GM20431 (cell line): Measurements from ENCODE around the gene CUEDC2.

ENCODE experiments used
- in situ Hi-C: fragments of 300-500 bp; cut with MseI, MboI; formaldehyde crosslinking; loops from one replicate; pipeline ENCODE4 v1.15.0; 2020; ENCODE audit warnings: low sequenced_read_pairs; ENCODE audit not compliant: unreplicated experiment

CUEDC2 gene

DNA sequence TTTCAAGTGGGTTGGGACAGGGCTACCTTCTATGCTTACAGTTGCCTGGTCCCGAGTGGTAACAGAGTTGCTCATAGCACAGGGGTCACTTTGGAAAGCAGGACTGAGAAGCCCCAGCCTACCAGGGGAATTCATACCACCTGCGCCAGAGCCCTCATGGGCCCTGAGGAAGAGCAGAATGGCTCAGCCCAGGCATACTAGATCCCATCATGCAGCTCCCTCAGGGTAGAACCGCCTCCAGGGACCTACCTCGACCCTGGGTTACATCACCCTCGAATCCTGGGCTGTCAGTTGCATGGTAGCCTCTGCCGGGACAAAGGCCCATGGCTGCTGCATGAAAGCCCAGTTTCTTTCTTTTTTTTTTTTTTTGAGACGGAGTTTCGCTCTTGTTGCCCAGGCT is 2.9 kb downstream of the CUEDC2 start:
- in situ Hi-C loops = no loop called here

DNA sequence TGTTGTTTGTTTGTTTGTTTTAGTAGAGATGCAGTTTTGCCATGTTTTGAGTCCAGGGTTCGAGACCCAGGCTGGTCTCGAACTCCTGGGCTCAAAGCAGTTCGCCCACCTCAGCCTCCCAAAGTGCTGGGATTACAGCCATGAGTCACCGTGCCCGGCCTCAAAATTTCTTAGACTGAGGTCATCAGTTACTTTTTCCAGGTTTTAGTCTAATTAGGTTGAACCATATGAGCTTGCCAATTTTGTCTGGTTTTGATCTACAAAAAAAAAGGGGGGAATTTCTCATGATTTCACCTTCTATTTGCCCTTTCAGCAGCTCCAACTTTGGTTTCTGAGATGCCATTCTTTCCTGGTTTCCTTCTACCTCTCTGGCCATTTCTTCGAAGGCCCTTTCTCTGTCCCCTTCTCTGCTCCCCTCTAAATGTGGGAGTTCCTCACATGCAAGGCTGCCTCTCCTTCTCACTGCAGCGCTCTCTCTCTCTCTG is 5.5 kb downstream of the CUEDC2 start:
- in situ Hi-C loops = no loop called here

DNA sequence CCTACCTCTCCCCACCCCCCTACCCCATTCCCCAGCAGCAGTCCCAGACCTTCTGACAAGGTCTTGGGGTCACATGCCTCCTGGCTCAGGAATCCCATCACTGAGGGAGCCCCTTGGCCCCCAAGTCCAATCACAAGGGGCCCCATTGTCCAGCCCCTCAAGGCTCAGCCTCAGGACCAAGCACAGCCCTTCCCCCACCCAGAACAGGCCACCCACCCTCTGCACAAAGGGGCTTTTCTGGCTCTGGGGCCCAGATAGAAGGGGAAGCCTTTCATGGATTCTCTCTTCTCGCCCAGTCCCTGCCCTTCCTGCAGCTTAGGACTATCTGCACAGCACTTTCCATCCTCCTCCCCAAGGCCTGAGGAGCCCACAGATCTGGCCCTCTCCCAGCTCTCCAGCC is 6.9 kb downstream of the CUEDC2 start:
- in situ Hi-C loops = no loop called here

DNA sequence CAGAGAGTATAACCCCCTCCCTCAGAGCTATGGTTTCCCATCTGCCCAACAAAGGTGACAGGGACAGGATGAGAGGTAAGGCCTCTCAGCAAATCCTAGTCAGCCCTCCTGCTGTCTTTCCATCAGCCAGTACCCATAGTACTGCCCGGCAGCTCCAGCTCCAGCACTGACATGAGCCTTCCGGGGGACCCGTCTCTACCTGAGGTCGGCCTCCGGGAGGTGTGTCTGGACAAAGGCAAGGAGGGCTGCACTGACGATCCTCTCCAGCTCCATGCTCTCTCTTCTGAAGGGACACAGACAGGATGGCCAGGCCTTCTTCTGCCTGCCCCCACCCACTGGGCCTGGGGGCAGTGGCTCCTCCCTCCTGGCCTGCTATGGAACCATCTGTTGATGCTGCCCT is 7.5 kb downstream of the CUEDC2 start:
- in situ Hi-C loops = no loop called here

DNA sequence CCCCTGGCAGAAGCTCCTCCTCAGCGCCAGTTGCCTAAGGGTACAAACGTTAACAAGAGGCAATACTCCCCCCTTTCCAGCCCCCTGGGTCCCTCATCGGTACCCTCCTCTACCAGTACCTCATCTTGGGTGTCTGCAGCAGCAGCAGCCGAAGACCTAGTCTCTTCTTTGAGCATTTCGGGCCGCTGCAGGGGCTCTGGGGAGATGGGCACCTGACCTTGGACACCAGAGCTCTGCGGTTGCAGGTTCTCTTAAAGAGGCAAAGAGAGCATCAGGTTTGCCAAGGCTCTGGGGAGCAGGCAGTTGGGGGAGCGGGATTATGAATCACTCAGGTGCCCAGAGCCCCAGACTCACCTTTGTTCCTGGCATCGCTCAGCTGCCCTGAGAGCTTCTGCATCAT is 8.2 kb downstream of the CUEDC2 start:
- in situ Hi-C loops = no loop called here

DNA sequence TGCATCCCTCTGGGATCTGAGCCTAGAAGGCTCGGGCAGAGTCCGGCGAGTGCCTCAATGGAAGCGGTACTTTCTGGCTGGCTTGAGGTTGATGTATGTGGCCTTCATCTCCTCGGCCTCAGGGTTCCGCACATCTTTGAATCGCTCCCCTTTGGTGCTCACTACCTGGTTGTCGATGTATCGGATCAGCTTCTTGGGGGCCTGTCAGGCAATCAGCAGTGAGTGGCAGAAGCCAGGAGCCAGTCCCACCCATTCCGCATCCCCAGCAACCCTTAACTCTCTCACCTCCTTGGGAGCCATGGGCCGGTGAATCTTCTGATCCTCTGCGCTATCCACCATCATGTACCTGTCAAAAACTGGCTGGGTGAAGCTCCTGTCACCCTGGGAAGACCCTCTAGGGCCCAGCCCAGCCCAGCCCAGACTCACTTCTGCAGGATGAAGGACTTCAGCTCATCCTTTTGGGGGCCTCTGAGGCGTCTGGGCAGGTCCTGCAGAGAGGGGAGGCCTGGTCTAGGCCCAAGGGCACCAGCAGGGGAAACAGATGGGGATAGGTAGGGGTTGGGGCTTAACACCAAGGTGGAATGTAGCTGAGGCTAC is 8.9 kb downstream of the CUEDC2 start:
- in situ Hi-C loops = no loop called here

DNA sequence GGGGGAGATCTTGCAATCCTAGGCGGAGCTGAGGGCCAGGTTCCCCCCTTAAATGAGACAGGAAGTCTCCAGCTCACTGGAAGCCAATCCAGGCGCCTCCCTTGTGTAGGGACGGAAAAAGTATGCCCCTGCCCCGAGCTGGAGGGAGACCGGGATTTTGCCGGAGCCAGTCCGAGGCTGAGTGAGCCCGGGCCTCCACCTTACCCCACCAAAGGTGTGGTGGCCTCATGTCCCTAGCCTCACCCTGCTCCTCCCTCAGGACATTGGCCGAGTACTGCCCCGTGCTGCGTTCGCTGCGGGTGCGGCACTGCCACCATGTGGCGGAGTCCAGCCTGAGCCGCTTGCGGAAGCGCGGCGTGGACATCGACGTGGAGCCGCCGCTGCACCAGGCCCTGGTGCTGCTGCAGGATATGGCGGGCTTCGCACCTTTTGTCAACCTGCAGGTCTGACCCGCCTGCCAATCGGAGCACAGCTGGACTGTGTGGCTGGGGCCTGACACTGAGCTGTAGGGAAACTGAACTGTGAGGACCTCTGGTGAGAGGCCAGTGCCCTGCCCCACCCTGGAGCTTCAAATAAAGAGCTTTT is 9.7 kb downstream of the CUEDC2 start:
- in situ Hi-C loops = no loop called here

DNA sequence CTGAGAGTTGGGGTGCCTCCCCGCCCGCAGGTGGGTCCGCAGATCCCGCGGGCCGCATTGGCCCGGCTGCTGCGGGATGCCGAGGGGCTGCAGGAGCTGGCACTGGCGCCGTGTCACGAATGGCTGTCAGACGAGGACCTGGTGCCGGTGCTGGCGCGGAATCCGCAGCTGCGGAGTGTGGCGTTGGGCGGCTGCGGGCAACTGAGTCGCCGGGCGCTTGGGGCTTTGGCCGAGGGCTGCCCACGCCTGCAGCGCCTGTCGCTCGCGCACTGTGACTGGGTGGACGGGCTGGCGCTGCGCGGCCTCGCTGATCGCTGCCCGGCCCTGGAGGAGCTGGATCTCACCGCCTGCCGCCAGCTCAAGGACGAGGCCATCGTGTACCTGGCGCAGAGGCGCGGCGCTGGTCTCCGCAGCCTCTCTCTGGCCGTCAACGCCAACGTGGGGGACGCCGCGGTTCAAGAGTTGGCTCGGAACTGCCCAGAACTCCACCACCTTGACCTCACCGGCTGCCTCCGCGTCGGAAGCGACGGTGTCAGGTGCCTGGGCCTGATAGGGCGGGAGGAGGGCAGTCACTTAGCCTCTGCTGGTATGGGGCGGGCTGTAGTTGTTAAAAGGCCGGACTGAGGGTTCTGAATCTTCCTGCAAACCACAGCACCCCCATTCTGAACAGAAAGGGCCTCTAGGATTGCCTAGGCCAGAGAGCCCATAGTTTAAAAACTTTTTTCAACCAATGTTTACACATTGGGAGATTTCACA is 10.4 kb downstream of the CUEDC2 start:
- in situ Hi-C loops = no loop called here

DNA sequence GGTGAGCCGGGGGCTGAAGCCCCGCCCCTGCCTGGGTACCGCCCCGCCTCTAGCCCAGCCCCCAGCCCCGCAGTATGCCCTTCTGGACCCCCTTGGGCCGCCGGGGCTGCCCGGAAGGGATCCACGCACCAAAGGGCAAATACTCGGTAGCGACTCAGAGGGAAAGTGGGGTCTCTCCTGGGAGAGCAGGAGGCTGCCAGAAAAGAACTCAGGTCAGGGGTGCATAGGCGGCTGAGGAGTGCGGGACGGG is 10.9 kb downstream of the CUEDC2 start:
- in situ Hi-C loops = no loop called here

DNA sequence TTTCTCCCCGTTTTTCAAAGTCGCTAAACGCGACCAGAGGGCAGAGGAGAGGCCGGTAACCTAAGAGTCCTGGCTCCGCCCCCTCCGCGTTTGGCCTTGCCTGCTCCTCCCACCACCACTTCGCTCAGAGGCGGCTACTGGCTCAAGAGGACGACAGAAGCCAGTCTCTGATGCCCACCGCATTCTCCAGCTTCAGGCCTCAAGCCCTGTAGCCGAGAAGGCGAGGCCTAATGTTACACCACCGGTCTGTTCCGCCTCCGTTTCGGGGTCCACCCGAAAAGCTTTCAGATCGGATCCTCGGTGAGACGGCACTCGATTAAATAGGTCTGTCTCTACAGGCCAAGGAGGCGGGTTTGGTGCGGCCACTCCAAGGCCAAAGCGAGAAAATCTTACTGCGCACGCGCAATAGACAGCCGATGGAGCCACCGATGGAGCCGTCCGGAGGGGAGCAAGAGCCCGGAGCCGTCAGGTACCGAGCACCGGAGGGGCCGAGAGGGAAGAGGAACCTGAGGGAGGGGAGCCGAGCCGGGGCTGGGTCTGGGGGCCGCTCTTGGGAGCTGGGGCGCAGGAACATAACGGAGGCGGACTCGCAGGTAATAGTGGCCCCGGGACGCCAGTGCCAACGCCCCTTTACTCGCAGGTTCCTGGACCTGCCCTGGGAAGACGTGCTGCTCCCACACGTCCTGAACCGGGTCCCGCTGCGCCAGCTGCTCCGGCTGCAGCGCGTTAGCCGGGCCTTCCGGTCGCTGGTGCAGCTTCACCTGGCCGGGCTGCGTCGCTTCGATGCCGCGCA is 11.5 kb downstream of the CUEDC2 start, which contains the start of gene FBXL15:
Gene FBXL15, plus strand, starts transcription at position 123 of the 793 bp plus-strand sequence. Its CDS starts 294 bp downstream, at position 417.
- in situ Hi-C loops = no loop called here

DNA sequence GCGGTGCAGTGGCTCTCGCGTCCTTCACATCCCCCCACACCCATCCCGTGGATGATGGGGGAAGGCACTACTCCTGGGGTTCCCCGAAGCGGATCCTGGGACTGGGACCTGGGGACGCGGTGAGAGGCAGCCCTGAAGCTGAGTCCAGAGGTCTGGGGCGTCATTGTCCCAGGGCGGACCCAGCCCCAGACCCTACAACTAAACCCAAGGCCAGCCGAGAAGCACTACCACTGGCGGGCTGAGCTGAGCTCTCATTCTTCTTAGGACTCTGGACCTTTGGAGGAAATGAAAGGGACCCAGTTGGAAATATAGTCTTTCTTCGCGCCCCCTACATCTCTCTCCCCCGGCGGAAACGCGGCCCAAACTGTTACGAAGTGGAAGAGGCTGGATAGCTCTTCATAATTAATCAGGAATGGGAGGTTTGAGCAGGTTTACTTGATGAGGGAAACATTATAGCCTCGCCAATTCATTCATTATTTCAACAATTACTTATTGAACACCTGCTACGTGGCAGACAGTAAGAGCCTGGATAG is 12.1 kb downstream of the CUEDC2 start:
- in situ Hi-C loops = no loop called here

DNA sequence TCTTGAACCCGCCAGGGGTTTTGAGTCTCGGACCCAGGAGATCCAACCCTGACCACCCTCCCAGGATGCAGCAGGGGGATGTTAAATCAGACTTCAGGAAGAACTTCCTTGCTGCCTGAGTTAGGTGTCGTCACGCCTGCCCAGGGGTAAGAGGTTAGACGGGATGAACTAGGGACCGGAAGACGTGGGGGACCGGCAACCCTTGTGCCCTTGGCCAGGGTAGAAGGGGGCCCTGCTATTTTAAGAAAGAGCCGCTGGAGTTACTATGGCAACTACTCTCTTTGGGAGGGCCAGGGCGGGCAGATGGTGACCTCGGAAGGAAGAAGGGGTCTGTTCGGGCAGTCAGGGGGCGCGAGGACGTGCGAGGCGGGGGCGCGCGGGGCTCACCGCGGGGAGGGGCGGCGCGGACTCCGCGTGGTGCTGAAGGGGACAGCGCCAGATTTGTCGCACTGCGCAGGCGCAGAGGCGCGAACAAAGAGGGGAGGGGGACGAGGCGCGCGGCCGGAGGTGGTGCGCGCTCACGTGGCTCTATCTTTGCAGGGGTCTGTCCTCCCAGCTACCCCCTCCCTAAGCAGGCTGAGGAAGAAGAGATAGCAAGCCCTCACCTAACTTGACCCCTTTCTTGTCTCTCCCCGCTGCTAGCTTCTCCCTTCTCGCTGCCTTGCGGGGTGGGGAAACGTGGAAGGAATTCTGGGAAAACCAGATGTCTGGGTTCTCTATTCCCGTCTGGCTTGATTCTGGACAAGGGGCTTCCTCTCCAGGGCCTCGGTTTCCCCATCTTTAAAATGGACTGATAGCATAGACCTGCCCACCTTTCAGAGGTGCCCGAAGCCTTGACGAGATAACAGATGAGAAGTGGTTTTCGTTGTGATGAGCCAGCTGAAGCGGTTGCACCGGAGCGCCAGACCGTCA is 12.8 kb downstream of the CUEDC2 start:
- in situ Hi-C loops = no loop called here

DNA sequence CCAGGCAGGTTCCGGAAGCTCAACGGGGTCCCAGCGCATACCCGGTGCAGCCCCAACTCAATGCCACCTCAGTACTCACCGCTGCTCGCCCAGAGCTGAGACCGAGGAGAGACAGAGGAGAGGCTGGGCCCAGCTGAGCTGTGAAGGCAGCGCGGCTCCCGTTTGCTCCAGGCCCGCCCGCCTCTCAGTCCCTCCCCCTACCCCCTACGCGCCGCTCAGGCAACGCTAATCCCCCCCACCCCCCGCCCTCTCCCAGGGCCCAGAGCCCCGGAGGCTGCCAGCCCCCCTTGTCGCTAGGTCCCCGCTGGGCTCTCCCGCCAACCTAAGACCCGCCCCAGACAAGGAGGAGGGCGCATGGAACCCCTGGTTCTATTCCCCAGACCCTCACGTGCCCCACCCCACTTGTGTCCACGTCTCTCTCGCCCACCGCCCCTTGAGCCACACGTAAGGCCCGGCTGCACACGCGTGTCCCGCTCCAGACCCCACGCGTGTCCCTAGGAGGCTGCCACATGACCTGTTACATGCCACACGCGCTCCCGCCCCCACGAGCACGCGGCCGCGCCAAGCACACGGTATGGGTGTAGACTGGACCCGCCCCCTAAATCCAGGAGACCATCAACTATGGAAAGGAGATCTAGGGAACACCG is 13.6 kb downstream of the CUEDC2 start, which contains the start of gene PSD:
Gene PSD, minus strand, starts transcription at position 164 of the 647 bp plus-strand sequence. CDS start 1,747 bp downstream, outside the sequence.
- in situ Hi-C loops = no loop called here

DNA sequence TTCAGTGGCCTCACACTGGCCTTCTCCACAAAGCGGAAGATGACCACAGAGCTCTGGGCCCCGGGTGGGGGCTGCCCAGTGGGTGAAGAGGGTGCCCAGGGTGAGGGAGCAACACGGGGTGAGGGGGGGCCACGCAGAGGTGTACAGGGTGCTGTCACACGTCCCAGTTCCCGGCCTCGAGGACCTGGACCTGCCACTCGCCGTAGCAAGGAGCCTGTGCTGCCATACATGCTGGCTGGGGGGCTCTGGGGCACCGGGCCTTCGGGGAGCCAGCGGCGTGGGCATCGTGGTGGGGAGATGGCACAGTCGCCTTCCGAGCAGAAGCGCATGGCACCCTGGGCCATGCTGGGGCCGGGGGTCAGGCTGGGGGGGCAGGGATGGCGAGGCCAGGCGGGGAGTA is 15.7 kb downstream of the CUEDC2 start:
- in situ Hi-C loops = no loop called here

DNA sequence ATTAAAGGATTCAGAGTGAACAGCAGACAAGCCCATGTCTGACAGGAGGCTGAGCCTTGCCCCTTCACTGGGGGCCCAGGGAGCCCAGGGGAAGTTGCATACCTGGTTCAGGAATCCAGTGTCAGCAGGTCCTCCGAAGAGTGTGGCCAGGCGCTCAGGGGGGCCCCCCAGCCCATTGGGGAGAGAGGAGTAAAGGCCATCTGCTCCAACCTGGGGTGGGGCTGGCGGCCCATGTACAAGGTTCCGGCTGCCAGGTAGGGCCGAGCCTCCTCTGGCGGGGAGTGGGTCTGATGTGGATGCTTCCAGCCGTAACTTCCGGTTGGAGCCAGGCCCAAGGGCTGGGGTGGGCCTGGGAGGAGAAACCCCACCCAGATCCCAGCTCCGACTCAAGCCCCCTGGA is 16.1 kb downstream of the CUEDC2 start:
- in situ Hi-C loops = no loop called here

DNA sequence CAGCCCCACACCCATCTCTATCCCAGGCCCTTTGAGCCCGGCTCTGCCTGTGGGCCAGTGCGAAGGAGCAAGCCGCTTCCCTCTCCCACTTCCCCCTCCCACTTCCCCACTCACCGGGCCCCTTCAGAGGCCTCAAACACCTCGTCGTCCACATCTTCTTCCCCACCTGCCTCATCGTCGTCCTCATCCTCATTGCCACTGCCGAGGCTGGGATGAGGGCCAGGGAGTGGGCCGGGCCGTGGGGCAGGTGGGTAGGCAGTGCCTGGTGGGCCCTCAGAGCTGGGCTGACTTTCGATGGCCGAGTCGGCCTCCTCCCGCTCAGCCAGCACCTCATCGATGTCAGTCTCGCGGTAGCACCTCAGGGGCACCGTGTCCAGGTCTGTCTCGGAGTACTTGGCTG is 17.6 kb downstream of the CUEDC2 start:
- in situ Hi-C loops = no loop called here

DNA sequence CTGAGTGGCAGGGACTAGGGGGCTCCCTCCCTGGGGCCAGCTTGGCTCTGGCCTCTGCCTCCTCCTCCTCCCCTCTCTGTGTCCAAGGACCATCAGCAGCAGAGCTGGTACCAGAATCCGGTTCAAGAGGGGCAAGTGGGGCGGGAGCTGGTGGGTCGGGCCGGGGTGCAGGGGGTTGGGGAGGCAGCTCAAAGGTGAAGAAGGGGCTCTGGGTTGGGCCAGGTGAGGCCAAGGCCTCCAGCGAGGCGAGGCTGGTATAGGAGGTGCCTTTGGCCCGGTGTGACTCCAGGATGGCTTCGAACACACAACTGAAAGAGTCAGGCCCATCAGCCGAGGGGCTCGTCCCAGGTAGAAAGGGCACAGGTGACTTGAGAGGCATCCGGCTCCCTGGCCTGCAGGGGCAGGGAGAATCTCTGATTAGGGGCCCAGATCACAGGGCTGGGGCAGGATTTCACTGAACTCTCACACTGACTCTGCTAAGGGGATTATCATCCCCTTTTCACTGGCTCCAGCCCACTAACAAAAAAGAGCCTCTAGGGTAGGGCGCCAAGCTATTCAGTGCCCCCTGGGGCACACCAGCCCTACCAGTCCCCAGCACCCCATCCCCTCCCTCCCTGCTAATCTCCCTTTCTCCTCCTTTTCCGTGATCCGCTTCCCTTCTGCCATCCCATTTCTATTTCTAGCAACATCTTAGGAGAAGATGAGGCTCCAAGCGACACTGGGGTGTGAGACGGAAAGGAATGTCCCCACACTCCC is 18.4 kb downstream of the CUEDC2 start:
- in situ Hi-C loops = no loop called here

DNA sequence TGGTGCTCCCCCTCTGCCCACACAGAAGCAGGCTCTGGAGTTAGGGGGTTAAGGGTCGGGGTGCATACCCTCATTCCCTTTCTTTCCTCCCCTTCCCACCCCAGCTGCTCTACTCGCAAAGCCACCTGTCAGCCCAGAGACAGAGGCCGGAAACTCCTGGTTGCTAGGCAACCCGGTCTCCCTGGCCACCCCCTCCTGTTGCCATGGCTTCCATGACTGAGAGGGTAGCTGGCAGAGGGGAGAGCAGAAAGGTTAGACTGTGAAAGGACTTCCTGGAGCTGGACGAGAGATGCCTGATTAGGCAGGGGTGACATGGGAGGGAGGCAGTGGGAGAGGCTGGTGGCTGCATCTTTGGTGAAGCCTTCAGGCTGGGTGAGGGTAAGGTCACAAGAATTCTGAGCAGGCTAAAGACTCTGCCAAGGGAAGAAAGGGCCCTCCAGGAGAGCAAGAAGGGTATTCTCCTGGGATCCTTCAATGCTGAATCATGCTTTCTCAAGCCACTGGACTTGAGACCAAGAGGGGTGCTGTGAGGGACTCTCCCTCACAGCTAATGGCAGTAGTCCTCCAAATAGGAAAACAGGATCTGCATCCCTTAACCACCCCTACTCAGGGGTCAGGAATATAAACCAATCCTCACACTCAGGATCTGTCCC is 19.2 kb downstream of the CUEDC2 start:
- in situ Hi-C loops = no loop called here
